Gastroesophageal sphincter (tissue), 2 donors: ENCODE results near the gene PSMD14.

Experiments
- POLR2A ChIP-seq, 2 donors: fragments of 450-650 bp; IDR thresholded peaks; one replicate each; pipeline ENCODE4 v1.6.1; 2017; ENCODE audit warnings: antibody characterized with exemption in 2 of 2, mild to moderate bottlenecking in 2 of 2, moderate library complexity in 1 of 2
- POLR2AphosphoS5 ChIP-seq: sonication (generic); formaldehyde crosslinking; IDR thresholded peaks from one replicate; pipeline ENCODE4 v1.6.1; 2017; ENCODE audit warnings: antibody characterized with exemption

DNA sequence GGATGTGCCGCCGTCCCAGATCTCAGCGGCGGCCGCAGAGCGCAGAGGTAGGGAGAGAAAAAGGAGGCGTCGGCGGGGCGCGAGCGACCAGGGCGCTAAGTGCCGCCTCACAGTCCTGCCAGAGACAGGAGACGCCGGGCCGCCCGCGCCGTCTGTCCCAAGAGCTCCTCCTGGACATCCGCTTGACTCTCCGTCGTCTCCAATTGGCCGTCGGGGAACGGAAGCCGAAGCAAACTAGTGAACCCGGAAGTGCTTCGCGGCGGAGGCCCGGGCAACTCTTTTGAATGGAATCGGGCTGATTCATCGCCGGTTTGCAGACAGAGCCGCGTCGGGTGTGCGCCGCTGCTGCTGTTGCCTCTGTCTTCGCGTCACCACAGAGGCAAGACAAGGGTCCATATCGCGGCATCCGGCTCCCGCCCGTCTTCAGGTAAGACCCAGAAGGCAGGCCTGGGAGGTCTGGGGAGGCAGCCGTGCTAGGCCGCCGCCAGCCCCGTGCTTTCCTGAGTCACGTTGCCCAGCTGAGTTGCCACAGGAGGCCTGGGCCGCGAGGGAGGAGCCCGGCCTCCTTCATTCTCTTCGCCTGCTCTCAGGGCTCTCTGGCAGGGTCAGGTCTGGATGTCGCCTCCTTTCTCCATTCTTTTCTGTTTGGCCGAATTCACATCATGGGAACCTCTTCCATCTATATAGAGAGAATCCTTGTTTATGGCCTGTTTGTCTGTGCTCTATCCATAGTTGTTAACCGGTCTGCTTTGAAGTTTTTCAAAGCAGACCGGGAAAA is at the start of gene PSMD14:
- TF ChIP-seq POLR2AphosphoS5 (peak; percentile 76), POLR2A (IDR thresholded peaks at IDR 0.05) (peak; percentile 51 to 57)
